ENCODE measurements around the gene ECI2.

DNA sequence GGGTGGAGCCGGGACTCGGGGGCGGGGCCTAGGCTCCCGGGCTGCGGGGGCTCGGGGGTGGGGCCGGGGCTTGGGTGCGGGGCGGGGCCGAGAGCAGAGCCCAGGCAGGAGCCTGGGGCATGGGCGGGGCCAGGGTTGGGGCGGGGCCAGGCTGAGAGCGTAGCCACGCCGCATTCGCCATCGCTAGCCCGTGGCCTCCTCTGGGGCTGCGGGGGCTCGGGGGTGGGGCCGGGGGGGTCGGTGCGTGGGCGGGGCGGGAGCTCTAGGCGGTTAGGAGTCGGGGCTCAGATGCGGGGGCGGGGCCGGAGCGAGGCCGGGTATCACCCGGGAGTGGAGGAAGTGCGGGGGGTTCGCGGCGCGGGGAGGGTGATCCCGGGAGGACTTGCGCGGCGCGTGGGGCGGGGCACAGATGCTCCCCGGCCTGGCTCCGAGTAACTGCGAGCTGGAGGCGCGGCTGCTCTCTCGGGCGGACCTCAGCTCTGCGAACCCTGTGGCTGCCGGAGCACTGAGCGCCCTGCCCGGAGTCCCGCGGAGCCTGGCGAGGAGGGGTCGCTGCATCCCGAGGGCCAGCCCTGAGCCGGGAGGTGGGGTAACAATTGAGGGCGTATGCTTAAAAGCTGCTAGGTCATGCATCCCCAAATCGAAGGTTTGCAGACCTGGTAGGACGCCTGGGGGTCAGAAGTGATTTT, 434 bp upstream of the ECI2 start:
- TF ChIP-seq, protein P1, sequence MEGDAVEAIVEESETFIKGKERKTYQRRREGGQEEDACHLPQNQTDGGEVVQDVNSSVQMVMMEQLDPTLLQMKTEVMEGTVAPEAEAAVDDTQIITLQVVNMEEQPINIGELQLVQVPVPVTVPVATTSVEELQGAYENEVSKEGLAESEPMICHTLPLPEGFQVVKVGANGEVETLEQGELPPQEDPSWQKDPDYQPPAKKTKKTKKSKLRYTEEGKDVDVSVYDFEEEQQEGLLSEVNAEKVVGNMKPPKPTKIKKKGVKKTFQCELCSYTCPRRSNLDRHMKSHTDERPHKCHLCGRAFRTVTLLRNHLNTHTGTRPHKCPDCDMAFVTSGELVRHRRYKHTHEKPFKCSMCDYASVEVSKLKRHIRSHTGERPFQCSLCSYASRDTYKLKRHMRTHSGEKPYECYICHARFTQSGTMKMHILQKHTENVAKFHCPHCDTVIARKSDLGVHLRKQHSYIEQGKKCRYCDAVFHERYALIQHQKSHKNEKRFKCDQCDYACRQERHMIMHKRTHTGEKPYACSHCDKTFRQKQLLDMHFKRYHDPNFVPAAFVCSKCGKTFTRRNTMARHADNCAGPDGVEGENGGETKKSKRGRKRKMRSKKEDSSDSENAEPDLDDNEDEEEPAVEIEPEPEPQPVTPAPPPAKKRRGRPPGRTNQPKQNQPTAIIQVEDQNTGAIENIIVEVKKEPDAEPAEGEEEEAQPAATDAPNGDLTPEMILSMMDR (IDR thresholded peaks at IDR 0.05) = peak in 1 of 7 experiments; percentile 24
- TF ChIP-seq POLR2A (IDR thresholded peaks at IDR 0.05) = peak; percentile 45 to 65 (median 53)
